T1000 (cell line): Measurements from ENCODE around the gene CYP46A1.

Source experiments
- DNase-seq: peaks from one replicate; lab custom pipeline; 2025; ENCODE audit warnings: mixed read lengths; lab: John Stamatoyannopoulos, UW

The CYP46A1 gene

GRCh38 chr14:99673305-99674063 is 10.6 kb upstream of the CYP46A1 start:
- no peak for DNase-seq

- DNase-seq = no peak
These were observed 9.9 kb upstream of the CYP46A1 start for GRCh38 chr14:99674064-99674650.

GRCh38 chr14:99674776-99675381 is 9.2 kb upstream of the CYP46A1 start:
- DNase-seq = no peak

GRCh38 chr14:99675382-99675835 is 8.7 kb upstream of the CYP46A1 start:
- no peak for DNase-seq

- no peak for DNase-seq
These were observed 8.1 kb upstream of the CYP46A1 start for GRCh38 chr14:99675951-99676350.

DNA sequence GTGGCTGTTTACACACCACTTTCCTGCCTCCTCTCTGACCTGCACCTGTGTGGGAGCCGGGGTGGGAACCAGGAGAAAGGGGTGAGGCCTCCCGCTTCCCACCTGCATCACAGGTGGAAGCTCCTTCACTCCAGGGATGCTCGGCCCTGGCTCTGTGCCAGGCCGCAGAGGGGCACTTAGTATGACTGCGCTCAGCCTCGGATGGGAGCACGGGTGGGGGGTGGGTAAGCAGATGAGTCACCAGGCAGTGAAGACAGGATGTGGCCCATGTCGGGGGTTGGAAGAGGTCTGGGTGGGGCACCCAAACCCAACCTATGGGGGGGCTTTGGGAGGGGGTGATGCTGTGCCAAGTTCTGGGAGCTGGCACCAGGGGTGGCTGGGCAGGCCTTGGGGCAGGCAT is 7.4 kb upstream of the CYP46A1 start:
- DNase-seq = no peak

DNA sequence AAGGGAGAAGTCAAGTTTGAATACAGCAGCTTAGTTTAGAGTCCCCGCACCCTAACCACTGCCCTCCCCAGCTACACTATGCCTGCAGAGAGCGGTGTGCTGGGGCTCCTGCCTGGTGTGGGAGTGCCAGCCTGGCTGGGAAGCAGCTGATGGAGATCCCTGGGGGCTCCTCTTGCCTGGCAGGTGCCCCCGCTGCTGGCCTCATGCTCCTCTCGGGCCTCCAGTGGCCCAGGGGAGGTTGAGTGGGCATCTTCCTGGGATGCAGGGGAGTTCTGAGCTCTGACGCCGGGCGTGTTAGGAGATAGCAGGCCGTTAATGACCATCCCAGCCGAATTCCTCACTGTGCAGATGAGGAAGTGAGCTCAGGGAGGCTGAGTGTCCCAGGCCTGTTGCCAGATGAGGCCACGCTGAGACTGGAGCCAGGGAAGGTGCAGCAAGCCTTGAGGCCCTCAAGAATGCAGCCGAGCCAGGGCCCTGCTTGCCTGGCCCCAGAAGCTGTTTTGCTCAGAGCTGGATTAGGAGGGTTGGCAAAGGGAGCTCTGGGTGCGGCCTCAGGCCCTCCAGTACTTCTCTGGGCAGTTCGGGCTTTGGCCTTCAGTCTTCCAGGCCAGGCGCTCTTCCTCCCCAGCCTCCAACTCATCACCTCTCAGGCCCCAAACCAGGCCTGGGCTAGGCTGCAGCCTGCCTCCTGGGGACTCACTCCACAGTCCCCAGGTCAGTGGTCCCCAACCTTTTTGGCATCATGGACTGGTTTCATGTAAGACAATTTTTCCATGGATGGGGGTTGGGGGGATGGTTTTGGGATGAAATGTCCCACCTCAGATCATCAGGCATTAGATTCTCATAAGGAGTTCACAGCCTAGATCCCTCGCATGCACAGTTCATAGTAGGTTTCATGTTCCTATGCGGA is 6.6 kb upstream of the CYP46A1 start:
- no peak for DNase-seq

GRCh38 chr14:99678198-99678597 is 5.9 kb upstream of the CYP46A1 start:
- DNase-seq = no peak

- DNase-seq = no peak
These were observed 5.0 kb upstream of the CYP46A1 start for GRCh38 chr14:99679111-99679510.

DNA sequence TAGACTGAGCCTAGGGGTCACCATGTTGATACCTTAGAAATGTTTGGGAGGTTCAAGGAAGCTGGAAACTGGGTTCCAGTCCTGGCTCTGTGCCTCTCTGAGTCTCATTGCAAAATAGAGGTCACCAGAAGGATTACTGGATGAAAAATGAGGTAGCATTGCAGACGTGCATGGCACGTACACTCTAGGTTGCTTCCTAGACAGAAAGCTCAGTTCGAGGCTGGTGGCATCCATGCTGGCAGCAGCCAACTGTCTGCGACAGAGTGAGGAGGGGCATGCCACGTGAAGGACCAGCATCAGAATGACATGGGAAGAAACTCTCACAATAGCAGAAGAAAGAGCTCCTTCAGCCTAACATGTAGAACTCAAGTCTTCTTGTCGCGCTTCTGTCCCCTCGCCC is 4.6 kb upstream of the CYP46A1 start:
- no peak for DNase-seq

GRCh38 chr14:99679996-99680395 is 4.1 kb upstream of the CYP46A1 start:
- DNase-seq = no peak

GRCh38 chr14:99681101-99681831 is 2.8 kb upstream of the CYP46A1 start:
- no peak for DNase-seq

DNA sequence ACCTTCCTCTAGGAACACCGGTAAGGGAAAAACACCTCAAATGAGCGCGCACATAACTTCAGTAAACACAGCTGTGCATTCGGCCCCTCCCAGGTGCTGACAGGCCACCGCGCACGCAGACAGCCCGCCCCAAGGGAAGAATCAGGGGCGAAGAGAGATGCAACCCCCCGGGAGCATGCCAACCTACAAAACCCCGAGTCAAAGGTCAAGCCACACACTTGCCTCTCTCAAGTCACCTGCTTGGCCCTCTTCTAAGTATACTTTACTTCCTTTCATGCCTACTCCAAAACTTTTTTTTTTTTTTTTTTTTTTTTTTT is 2.3 kb upstream of the CYP46A1 start:
- DNase-seq = no peak

DNA sequence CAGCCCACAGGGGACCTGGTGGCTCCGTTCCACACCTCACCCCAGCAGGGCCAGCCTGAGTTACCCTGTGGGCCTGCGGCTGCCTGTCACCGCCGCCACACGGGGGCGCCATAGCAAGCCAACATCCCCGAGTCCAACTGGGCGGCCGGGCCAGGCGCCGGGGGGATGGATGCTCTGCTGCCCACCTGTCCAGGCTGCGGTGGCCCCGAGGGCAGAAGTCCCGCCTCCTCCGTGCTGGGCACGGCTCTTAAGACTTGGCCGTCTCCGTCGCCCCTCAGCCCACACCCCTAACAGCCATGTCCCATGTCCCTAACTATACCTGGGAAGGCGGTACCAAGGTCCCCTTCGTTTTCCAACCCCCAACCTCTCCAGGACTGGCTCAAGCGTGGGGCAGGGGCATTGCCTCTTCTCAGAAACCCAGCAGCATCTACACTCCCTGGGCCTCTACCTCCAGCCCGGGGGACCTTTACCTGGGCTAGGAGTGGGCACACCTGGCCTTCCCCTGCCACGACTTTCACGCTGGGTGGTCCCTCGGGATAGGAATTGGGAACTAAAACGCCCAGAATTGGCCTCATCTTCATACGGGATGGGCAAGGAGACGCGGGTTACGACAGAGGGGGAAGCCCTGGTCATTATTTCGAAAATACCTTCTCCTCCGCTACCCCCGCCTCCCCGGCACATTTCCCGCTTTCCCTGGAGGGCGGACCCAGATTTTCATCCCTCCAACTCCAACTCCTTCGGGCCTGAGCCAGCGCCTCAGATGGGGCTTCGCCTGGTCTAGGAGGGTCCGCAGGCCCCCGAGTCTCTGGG is 1.1 kb upstream of the CYP46A1 start:
- peak; percentile 49 for DNase-seq

GRCh38 chr14:99684410-99684934 is 374 bp downstream of the CYP46A1 start:
- no peak for DNase-seq

DNA sequence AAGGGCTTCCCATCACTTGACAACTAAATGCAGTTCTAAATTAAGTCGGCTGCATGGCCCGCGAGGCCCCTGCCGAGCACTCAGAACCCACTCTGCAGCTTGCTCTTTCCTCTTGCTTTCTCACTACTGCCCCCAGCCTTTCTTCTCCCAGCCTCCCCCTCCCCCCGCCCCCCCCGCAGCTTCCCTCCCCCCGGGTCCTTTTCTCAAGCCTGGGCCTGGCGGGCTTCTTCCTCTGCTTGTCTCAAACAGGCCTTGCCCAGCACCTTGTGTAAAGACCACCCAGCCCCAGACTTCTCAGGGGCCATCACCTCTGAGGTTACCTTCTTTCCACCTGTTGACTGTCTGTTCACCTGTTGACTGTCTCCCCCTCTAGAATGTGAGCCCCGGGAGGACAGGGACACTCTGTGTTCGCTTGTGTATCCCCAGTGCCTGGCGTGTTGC is 1.1 kb downstream of the CYP46A1 start:
- no peak for DNase-seq

- DNase-seq = no peak
These were observed 1.5 kb downstream of the CYP46A1 start for GRCh38 chr14:99685596-99685995.

GRCh38 chr14:99686557-99687283 is 2.6 kb downstream of the CYP46A1 start:
- DNase-seq = no peak

GRCh38 chr14:99687284-99688209 is 3.4 kb downstream of the CYP46A1 start:
- no peak for DNase-seq
